Measurements from ENCODE around the gene LRP11. TPM values are rescaled to one million over a fixed set of nuclear protein-coding genes. Genes with fewer than 3 reads are reported as not detected.

Gene LRP11
- total and polyA plus RNA-seq, 5 donors from 2014 or later = 0.42 to 1.3 (median 0.64) TPM

GRCh38 chr6:149901444-149902140 is 37.4 kb upstream of the LRP11 start:
- Mint-ChIP-seq H3K27me3 (peaks cover 36% of the 10 kb centered on the region), H3K4me1 (peaks cover 0 to 7% (median 1%) of the 10 kb centered on the region in 4 donors), H3K9me3 (peaks cover 0 to 2% (median 0%) of the 10 kb centered on the region in 7 donors), H3K36me3 (no peaks in the 10 kb centered on the region), H3K4me3 (no peak overlapping the region), H3K27ac (no peak overlapping the region)
- H3K4me3 ChIP-seq (ENCODE audit: low read depth, low read length) = no peak overlapping the region
- H3K27ac ChIP-seq (ENCODE audit: insufficient read depth, low read length, poor library complexity, severe bottlenecking) = no peak overlapping the region
- H3K36me3 ChIP-seq (ENCODE audit: control insufficient read depth, insufficient read depth, low read length) = no peaks in the 10 kb centered on the region
- H3K27me3 ChIP-seq (ENCODE audit: control insufficient read depth, insufficient read depth, low read length) = peaks cover 3% of the 10 kb centered on the region
- ATAC-seq (ENCODE audit: low read depth in 2 of 2) = no peak
- H3K4me1 ChIP-seq (ENCODE audit: control insufficient read depth, insufficient read depth, low read length, poor library complexity, severe bottlenecking) = no peaks in the 10 kb centered on the region
- no peaks in the 10 kb centered on the region for H3K9me3 ChIP-seq (ENCODE audit: control insufficient read depth in 2 of 2, low read length in 2 of 2)
- DNase-seq = no peak

- H3K27ac Mint-ChIP-seq = no peak overlapping the region
- Histone ChIP-seq H3K36me3 (ENCODE audit: control insufficient read depth, insufficient read depth, low read length) (no peaks in the 10 kb centered on the region), H3K4me3 (ENCODE audit: low read depth, low read length) (no peak overlapping the region), H3K4me1 (ENCODE audit: control insufficient read depth, insufficient read depth, low read length, poor library complexity, severe bottlenecking) (no peaks in the 10 kb centered on the region), H3K27ac (ENCODE audit: insufficient read depth, low read length, poor library complexity, severe bottlenecking) (no peak overlapping the region), H3K9me3 (ENCODE audit: control insufficient read depth in 2 of 2, low read length in 2 of 2) (no peaks in the 10 kb centered on the region), H3K27me3 (ENCODE audit: control insufficient read depth, insufficient read depth, low read length) (peaks cover 3% of the 10 kb centered on the region)
- H3K4me3 Mint-ChIP-seq = no peak overlapping the region
- peaks cover 0 to 7% (median 2%) of the 10 kb centered on the region in 4 donors for H3K4me1 Mint-ChIP-seq
- H3K9me3 Mint-ChIP-seq = peaks cover 0 to 2% (median 0%) of the 10 kb centered on the region in 7 donors
- H3K27me3 Mint-ChIP-seq = peaks cover 38% of the 10 kb centered on the region
- no peaks in the 10 kb centered on the region for H3K36me3 Mint-ChIP-seq
- no peak for ATAC-seq (ENCODE audit: low read depth in 2 of 2)
- no peak for DNase-seq
Observed at GRCh38 chr6:149900620-149901443, 36.7 kb upstream of the LRP11 start.

DNA sequence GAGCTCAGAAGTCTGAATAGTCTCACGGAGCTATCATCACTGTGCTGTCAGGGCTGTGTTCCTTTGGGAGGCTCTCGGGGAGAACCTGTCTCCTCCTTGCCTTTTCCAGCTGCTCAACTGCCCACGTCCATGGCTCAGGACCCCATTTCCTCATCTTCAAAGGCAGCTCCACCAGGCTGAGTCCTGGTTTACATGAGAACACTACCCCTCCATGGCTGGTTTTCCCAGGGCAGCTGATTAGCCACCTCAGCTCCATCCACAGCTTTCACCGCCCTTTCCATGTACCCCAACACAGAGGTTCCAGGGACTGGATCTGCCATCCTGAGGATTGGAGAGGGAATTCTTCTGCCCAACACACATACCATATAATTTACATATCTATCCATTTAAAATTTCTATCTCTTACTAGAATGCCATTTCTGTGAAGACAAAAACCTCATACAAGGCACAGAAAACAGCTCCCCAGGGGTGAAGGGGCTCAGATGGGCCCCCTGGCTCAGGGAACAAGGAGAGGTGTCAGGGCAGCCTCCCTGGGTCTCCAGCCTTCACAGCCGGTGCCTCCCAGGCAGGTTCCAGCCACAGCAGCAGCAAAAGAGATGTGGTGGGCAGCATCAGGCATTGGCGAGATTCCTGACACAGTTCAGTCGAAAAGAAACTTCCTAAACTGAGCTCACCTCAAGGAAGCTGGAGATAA is 35.9 kb upstream of the LRP11 start:
- DNase-seq (no peak), ATAC-seq (ENCODE audit: low read depth in 2 of 2) (no peak)
- Mint-ChIP-seq H3K36me3 (no peaks in the 10 kb centered on the region), H3K9me3 (peaks cover 0 to 2% (median 0%) of the 10 kb centered on the region in 7 donors), H3K27ac (no peak overlapping the region), H3K4me3 (no peak overlapping the region), H3K4me1 (peaks cover 0 to 7% (median 4%) of the 10 kb centered on the region in 4 donors), H3K27me3 (peaks cover 39% of the 10 kb centered on the region)
- Histone ChIP-seq H3K9me3 (ENCODE audit: control insufficient read depth in 2 of 2, low read length in 2 of 2) (no peaks in the 10 kb centered on the region), H3K27ac (ENCODE audit: insufficient read depth, low read length, poor library complexity, severe bottlenecking) (no peak overlapping the region), H3K27me3 (ENCODE audit: control insufficient read depth, insufficient read depth, low read length) (peaks cover 3% of the 10 kb centered on the region), H3K36me3 (ENCODE audit: control insufficient read depth, insufficient read depth, low read length) (no peaks in the 10 kb centered on the region), H3K4me3 (ENCODE audit: low read depth, low read length) (no peak overlapping the region), H3K4me1 (ENCODE audit: control insufficient read depth, insufficient read depth, low read length, poor library complexity, severe bottlenecking) (no peaks in the 10 kb centered on the region)

GRCh38 chr6:149899486-149899885 is 35.3 kb upstream of the LRP11 start:
- DNase-seq (no peak), ATAC-seq (ENCODE audit: low read depth in 2 of 2) (no peak)
- H3K27ac ChIP-seq (ENCODE audit: insufficient read depth, low read length, poor library complexity, severe bottlenecking) = no peak overlapping the region
- no peaks in the 10 kb centered on the region for H3K4me1 ChIP-seq (ENCODE audit: control insufficient read depth, insufficient read depth, low read length, poor library complexity, severe bottlenecking)
- no peaks in the 10 kb centered on the region for H3K36me3 Mint-ChIP-seq
- no peak overlapping the region for H3K4me3 Mint-ChIP-seq
- H3K27me3 ChIP-seq (ENCODE audit: control insufficient read depth, insufficient read depth, low read length) = peaks cover 3% of the 10 kb centered on the region
- H3K27ac Mint-ChIP-seq = no peak overlapping the region
- H3K36me3 ChIP-seq (ENCODE audit: control insufficient read depth, insufficient read depth, low read length) = no peaks in the 10 kb centered on the region
- H3K27me3 Mint-ChIP-seq = peaks cover 45% of the 10 kb centered on the region
- no peaks in the 10 kb centered on the region for H3K9me3 ChIP-seq (ENCODE audit: control insufficient read depth in 2 of 2, low read length in 2 of 2)
- H3K4me3 ChIP-seq (ENCODE audit: low read depth, low read length) = no peak overlapping the region
- H3K4me1 Mint-ChIP-seq = peaks cover 0 to 7% (median 4%) of the 10 kb centered on the region in 4 donors
- peaks cover 0 to 2% (median 0%) of the 10 kb centered on the region in 7 donors for H3K9me3 Mint-ChIP-seq

- Histone ChIP-seq H3K27me3 (ENCODE audit: control insufficient read depth, insufficient read depth, low read length) (peaks cover 3% of the 10 kb centered on the region), H3K4me3 (ENCODE audit: low read depth, low read length) (no peak overlapping the region), H3K36me3 (ENCODE audit: control insufficient read depth, insufficient read depth, low read length) (no peaks in the 10 kb centered on the region), H3K4me1 (ENCODE audit: control insufficient read depth, insufficient read depth, low read length, poor library complexity, severe bottlenecking) (no peaks in the 10 kb centered on the region), H3K9me3 (ENCODE audit: control insufficient read depth in 2 of 2, low read length in 2 of 2) (no peaks in the 10 kb centered on the region), H3K27ac (ENCODE audit: insufficient read depth, low read length, poor library complexity, severe bottlenecking) (no peak overlapping the region)
- no peaks in the 10 kb centered on the region for H3K36me3 Mint-ChIP-seq
- peaks cover 50% of the 10 kb centered on the region for H3K27me3 Mint-ChIP-seq
- ATAC-seq (ENCODE audit: low read depth in 2 of 2) = no peak
- H3K9me3 Mint-ChIP-seq = peaks cover 0 to 2% (median 0%) of the 10 kb centered on the region in 7 donors
- H3K4me1 Mint-ChIP-seq = peaks cover 0 to 7% (median 4%) of the 10 kb centered on the region in 4 donors
- H3K4me3 Mint-ChIP-seq = no peak overlapping the region
- DNase-seq = no peak
- H3K27ac Mint-ChIP-seq = no peak overlapping the region
Observed at GRCh38 chr6:149898966-149899365, 34.8 kb upstream of the LRP11 start.

DNA sequence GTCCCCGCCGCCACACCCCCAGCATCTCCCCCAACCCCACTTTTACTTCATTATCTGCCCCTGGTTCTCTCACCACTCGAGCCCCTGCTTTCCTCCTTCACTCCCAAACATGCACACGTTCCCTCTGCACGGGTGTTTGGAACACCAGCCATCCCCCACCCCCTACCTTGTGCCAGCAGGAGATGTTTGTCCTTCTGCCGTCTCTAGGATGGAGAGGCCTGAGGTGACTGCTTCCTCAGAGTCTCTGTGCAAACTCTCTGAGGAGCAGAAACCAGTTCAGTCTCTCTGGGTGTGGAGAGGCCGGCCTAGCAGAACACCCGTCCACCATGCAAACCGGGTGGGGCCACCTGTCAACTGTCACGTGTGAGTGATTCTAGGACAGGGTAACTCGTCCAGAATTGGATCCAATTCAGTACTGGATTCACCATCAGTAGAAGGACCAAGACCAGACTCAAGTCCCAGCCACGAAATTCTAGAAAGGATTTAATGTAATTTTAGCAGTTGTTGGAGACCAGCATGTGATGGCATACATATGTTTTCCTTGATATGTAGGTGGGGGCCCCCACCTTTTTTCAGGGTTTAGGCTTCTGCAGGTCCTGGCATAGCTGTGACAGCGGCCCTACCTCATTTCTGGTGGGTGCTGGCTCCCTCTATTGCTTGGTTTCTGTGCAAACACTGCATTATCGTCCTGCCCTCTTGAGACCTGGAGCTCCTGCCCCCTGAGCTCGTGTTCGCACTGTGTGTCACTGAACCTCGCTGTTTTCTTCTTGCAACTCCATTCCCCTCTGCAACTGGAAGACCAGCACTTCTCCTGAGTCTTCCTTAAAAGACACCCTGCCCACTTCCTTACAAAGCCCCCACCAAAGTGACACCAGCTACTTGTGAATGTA is 33.9 kb upstream of the LRP11 start, which contains the start of gene RAET1E:
RAET1E (minus strand) TSS at position 259 of the 890 bp plus-strand sequence. CDS start 7,212 bp downstream, outside the sequence.
- Histone ChIP-seq H3K4me1 (ENCODE audit: control insufficient read depth, insufficient read depth, low read length, poor library complexity, severe bottlenecking) (no peaks in the 10 kb centered on the region), H3K27me3 (ENCODE audit: control insufficient read depth, insufficient read depth, low read length) (peaks cover 3% of the 10 kb centered on the region), H3K9me3 (ENCODE audit: control insufficient read depth in 2 of 2, low read length in 2 of 2) (no peaks in the 10 kb centered on the region), H3K36me3 (ENCODE audit: control insufficient read depth, insufficient read depth, low read length) (no peaks in the 10 kb centered on the region), H3K4me3 (ENCODE audit: low read depth, low read length) (no peak within 1 kb of the TSS), H3K27ac (ENCODE audit: insufficient read depth, low read length, poor library complexity, severe bottlenecking) (no peak within 1 kb of the TSS)
- H3K4me3 Mint-ChIP-seq = peak within 1 kb of the TSS in 2 of 4 donors; percentile 58 to 62
- no peak within 1 kb of the TSS for H3K27ac Mint-ChIP-seq
- peaks cover 0 to 7% (median 4%) of the 10 kb centered on the region in 4 donors for H3K4me1 Mint-ChIP-seq
- ATAC-seq (ENCODE audit: low read depth in 2 of 2) (no peak), DNase-seq (no peak)
- H3K27me3 Mint-ChIP-seq = peaks cover 55% of the 10 kb centered on the region
- no peaks in the 10 kb centered on the region for H3K36me3 Mint-ChIP-seq
- peaks cover 0 to 2% (median 0%) of the 10 kb centered on the region in 7 donors for H3K9me3 Mint-ChIP-seq

Data from CD4-positive, CD25-positive, alpha-beta regulatory T cell (primary cell).